OCI-LY3 (cell line): ENCODE measurements around the gene MYL6B.

Experiments
- EZH2phosphoT487 ChIP-seq: fragments of 200-600 bp; shearing (Covaris generic); IDR thresholded peaks from 2 replicates; pipeline ENCODE4 v1.6.1; 2018; ENCODE audit warnings: antibody characterized with exemption, mixed run types, low read depth
- TF ChIP-seq, protein P1 (sequence below): fragments of 200-600, 300-600 bp; sonication (generic); IDR thresholded peaks from 2 replicates; pipeline ENCODE4 v1.5.1; 2014; ENCODE audit warnings: antibody characterized with exemption, low read length, low read depth

DNA sequence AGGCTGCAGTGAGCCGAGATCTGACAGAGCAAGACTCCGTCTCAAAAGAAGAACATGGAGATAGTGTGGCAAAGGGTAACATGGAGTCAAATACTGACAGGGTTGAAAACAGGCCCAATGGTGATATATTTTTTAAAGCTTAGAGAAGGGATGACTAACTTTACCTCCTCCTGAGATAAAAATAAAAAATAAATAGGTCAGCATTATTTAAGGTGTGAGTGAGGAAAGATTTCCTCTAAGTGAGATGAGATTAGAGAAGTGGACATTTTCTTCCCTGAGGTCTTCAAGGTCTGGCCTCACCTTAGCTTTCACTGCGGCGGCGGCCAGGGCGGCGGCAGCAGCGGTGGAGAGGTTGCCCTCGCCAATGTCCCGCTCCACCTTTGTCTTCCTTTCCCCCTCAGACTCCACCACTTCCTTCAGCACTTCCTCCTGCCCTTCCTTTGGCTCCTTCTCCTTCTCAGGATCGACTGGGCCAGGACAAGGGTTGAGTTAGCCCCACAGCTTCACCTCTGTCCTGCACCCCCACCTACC is 16.9 kb downstream of the MYL6B start:
- TF ChIP-seq, protein P1, sequence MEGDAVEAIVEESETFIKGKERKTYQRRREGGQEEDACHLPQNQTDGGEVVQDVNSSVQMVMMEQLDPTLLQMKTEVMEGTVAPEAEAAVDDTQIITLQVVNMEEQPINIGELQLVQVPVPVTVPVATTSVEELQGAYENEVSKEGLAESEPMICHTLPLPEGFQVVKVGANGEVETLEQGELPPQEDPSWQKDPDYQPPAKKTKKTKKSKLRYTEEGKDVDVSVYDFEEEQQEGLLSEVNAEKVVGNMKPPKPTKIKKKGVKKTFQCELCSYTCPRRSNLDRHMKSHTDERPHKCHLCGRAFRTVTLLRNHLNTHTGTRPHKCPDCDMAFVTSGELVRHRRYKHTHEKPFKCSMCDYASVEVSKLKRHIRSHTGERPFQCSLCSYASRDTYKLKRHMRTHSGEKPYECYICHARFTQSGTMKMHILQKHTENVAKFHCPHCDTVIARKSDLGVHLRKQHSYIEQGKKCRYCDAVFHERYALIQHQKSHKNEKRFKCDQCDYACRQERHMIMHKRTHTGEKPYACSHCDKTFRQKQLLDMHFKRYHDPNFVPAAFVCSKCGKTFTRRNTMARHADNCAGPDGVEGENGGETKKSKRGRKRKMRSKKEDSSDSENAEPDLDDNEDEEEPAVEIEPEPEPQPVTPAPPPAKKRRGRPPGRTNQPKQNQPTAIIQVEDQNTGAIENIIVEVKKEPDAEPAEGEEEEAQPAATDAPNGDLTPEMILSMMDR = no peak
- no peak for TF ChIP-seq EZH2phosphoT487
